Stimulated activated CD4-positive, alpha-beta T cell treated with anti-CD3 and anti-CD28 coated beads, Interleukin-15, amount 100 ng/mL, for 1 hour (primary cell): ENCODE data around the gene RSPH9.

Experiments used
- DNase-seq, 2 donors: peaks; one replicate each; pipeline ENCODE4 v3.0.0-alpha.2; 2020; ENCODE audit warnings: low read depth in 1 of 2, low spot score in 1 of 2

The RSPH9 gene

GRCh38 chr6:43644940-43645612, at the start of gene RSPH9:
TSS of gene RSPH9 (plus strand) at chr6:43645036. CDS start at chr6:43645099, 63 bp downstream.
- DNase-seq, result peak in 1 of 2 donors; percentile 47

- DNase-seq, result no peak
Measured at GRCh38 chr6:43600595-43600994, 44.2 kb upstream of the RSPH9 start.

- DNase-seq, result no peak
Measured at GRCh38 chr6:43604174-43604573, 40.7 kb upstream of the RSPH9 start.

GRCh38 chr6:43606019-43606418, 38.8 kb upstream of the RSPH9 start:
- no peak for DNase-seq

GRCh38 chr6:43608310-43608763, 36.5 kb upstream of the RSPH9 start:
- DNase-seq, result peak; percentile 13 to 40

GRCh38 chr6:43608807-43609206, 36.0 kb upstream of the RSPH9 start:
- no peak for DNase-seq

GRCh38 chr6:43609402-43609801, 35.4 kb upstream of the RSPH9 start:
- DNase-seq, result no peak

- DNase-seq, result no peak
Measured at GRCh38 chr6:43610431-43610830, 34.4 kb upstream of the RSPH9 start.

- DNase-seq, result no peak
Measured at GRCh38 chr6:43613721-43614395, 31.0 kb upstream of the RSPH9 start.

GRCh38 chr6:43614396-43614730, 30.5 kb upstream of the RSPH9 start:
- DNase-seq, result no peak

- DNase-seq, result no peak
Measured at GRCh38 chr6:43616725-43617472, 27.9 kb upstream of the RSPH9 start.

GRCh38 chr6:43621078-43621835, 23.6 kb upstream of the RSPH9 start:
- no peak for DNase-seq

GRCh38 chr6:43621836-43622180, 23.0 kb upstream of the RSPH9 start:
- DNase-seq, result no peak

GRCh38 chr6:43622541-43622940, 22.3 kb upstream of the RSPH9 start:
- DNase-seq, result no peak

- DNase-seq, result no peak
Measured at GRCh38 chr6:43623880-43624785, 20.7 kb upstream of the RSPH9 start.

- no peak for DNase-seq
Measured at GRCh38 chr6:43624786-43625288, 20.0 kb upstream of the RSPH9 start.

GRCh38 chr6:43625393-43625992, 19.3 kb upstream of the RSPH9 start:
- DNase-seq, result no peak

GRCh38 chr6:43627008-43627825, 17.6 kb upstream of the RSPH9 start:
- DNase-seq, result no peak
